Measurements from ENCODE around the gene ZNF786. TPM values are rescaled to one million over a fixed set of nuclear protein-coding genes. Genes with fewer than 3 reads are reported as not detected.

ZNF786 gene
- total and polyA plus RNA-seq, 9 of the 15 experiments (the other 6 are each of a cell fraction or from before 2014, with no cell fraction given): 0.31 to 5.4 (median 3.0) TPM

DNA sequence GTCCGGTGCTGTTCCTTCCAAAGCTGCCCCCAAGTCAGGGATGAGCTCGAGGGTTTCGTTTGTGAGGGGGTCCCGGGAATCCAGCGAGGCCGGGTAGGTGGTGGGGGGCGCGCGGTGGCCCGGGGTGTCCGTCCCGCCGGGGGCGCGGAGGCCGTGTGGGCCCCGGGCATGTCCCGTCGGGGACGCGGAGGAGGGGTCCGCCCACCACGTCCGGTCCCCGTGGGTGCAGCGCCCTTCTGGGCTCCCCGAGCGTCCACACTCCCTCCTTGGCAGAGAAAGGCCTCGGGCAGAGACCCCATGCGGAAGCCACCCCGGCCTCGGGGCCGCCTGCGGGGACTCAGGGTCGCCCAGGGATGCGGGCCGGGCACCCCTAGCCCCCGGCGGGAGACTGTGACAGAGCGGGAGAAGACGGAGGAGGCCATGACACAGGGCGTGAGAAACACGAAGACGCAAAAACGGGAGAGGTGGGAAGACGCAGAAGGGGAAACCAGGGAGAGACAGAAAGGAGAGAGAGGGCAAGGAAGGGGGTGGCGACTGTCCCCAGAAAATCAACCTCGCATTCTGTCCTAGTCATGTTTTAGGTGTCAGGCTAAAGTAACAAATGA, 36.2 kb upstream of the ZNF786 start (continued):
- TF ChIP-seq, protein P1, sequence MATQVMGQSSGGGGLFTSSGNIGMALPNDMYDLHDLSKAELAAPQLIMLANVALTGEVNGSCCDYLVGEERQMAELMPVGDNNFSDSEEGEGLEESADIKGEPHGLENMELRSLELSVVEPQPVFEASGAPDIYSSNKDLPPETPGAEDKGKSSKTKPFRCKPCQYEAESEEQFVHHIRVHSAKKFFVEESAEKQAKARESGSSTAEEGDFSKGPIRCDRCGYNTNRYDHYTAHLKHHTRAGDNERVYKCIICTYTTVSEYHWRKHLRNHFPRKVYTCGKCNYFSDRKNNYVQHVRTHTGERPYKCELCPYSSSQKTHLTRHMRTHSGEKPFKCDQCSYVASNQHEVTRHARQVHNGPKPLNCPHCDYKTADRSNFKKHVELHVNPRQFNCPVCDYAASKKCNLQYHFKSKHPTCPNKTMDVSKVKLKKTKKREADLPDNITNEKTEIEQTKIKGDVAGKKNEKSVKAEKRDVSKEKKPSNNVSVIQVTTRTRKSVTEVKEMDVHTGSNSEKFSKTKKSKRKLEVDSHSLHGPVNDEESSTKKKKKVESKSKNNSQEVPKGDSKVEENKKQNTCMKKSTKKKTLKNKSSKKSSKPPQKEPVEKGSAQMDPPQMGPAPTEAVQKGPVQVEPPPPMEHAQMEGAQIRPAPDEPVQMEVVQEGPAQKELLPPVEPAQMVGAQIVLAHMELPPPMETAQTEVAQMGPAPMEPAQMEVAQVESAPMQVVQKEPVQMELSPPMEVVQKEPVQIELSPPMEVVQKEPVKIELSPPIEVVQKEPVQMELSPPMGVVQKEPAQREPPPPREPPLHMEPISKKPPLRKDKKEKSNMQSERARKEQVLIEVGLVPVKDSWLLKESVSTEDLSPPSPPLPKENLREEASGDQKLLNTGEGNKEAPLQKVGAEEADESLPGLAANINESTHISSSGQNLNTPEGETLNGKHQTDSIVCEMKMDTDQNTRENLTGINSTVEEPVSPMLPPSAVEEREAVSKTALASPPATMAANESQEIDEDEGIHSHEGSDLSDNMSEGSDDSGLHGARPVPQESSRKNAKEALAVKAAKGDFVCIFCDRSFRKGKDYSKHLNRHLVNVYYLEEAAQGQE (IDR thresholded peaks at IDR 0.05; ENCODE audit: borderline replicate concordance): no peak
- TF ChIP-seq, protein P1 (CRISPR knock-in tag; IDR thresholded peaks at IDR 0.05; ENCODE audit: low read depth): 0 out of 2 replicates have a peak, but pooled peaks have one; percentile 3
- TF ChIP-seq NUFIP1 (IDR thresholded peaks at IDR 0.05; ENCODE audit: partially characterized antibody) (no peak), BRD9 (IDR thresholded peaks at IDR 0.05; ENCODE audit: low read depth, partially characterized antibody) (no peak), MTF1 (CRISPR knock-in tag; IDR thresholded peaks at IDR 0.05; ENCODE audit: borderline replicate concordance) (no peak), HNRNPH1 (optimal IDR thresholded peaks at IDR 0.05; ENCODE audit: low read depth, low read length) (no peak), MAZ (CRISPR knock-in tag; conservative IDR thresholded peaks at IDR 0.05 in 1 of 2, IDR thresholded peaks at IDR 0.05 in 1 of 2) (no peak), RFX5 (IDR thresholded peaks at IDR 0.05; ENCODE audit: low read depth, low read length) (no peak), ZNF23 (CRISPR knock-in tag; IDR thresholded peaks at IDR 0.05) (no peak), ZFP1 (CRISPR knock-in tag; IDR thresholded peaks at IDR 0.05) (no peak), MAX (CRISPR knock-in tag; IDR thresholded peaks at IDR 0.05) (no peak), CEBPG (CRISPR knock-in tag; IDR thresholded peaks at IDR 0.05) (no peak), CEBPG (tag; conservative IDR thresholded peaks at IDR 0.05 in 1 of 2, IDR thresholded peaks at IDR 0.05 in 1 of 2) (no peak), ZBTB8A (IDR thresholded peaks at IDR 0.05; ENCODE audit: partially characterized antibody) (no peak), GABPA (tag; conservative IDR thresholded peaks at IDR 0.05; ENCODE audit: low read depth) (peak; percentile 73; the same call in 1 of the 2 replicates), SMAD2 (IDR thresholded peaks at IDR 0.05; ENCODE audit: low read depth, low read length) (no peak)
- TF ChIP-seq, protein P2, sequence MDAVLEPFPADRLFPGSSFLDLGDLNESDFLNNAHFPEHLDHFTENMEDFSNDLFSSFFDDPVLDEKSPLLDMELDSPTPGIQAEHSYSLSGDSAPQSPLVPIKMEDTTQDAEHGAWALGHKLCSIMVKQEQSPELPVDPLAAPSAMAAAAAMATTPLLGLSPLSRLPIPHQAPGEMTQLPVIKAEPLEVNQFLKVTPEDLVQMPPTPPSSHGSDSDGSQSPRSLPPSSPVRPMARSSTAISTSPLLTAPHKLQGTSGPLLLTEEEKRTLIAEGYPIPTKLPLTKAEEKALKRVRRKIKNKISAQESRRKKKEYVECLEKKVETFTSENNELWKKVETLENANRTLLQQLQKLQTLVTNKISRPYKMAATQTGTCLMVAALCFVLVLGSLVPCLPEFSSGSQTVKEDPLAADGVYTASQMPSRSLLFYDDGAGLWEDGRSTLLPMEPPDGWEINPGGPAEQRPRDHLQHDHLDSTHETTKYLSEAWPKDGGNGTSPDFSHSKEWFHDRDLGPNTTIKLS (IDR thresholded peaks at IDR 0.05; ENCODE audit: borderline replicate concordance, low read depth): no peak
